Stimulated activated CD4-positive, alpha-beta T cell treated with anti-CD3 and anti-CD28 coated beads, Interleukin-4, amount 100 ng/mL, for 4 hours (primary cell): ENCODE data around the gene DNAJC17.

Experiments used
- DNase-seq, 2 experiments: peaks; one replicate each; pipeline ENCODE4 v3.0.0-alpha.2; 2020

DNAJC17 gene

DNA sequence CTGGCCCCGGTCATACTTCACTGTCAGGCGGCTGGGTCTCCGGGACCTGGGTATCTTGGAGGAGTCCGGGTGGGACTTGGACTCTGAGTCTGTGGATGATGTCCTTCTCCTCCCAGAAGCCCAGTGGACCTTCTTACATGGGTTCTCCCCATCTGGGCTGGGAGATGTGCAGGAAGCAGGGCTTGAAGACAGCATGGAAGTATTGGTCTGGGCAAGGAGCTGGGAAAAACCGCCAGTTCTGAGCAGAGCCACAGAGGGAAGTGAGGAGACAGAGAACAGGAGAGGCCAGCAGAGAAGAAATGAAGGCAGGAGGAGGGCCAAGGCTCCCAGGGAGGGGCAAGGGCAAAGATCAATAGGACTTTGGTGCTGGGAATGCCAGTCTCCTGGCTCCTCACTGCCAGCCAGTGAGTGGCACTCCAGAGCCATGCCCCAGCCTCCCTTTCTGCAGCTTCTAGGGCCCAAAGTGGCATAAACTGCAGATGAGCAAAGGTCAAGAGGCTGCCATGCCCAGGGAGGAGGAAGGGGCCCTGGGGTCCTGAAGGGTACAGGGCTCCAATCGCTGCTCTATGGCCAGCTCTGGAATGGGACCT is 21.3 kb upstream of the DNAJC17 start, which contains the start of gene PPP1R14D:
PPP1R14D (minus strand) TSS at position 262 of the 590 bp plus-strand sequence; CDS start at position 195, 67 bp downstream.
- DNase-seq, result no peak

- no peak for DNase-seq
Measured at GRCh38 chr15:40826423-40827075, 19.3 kb upstream of the DNAJC17 start.

- no peak for DNase-seq
Measured at GRCh38 chr15:40825661-40826422, 18.6 kb upstream of the DNAJC17 start.

- no peak for DNase-seq
Measured at GRCh38 chr15:40823572-40824343, 16.5 kb upstream of the DNAJC17 start.

- no peak for DNase-seq
Measured at GRCh38 chr15:40821195-40821594, 13.9 kb upstream of the DNAJC17 start.

- no peak for DNase-seq
Measured at GRCh38 chr15:40819048-40819447, 11.8 kb upstream of the DNAJC17 start.

DNA sequence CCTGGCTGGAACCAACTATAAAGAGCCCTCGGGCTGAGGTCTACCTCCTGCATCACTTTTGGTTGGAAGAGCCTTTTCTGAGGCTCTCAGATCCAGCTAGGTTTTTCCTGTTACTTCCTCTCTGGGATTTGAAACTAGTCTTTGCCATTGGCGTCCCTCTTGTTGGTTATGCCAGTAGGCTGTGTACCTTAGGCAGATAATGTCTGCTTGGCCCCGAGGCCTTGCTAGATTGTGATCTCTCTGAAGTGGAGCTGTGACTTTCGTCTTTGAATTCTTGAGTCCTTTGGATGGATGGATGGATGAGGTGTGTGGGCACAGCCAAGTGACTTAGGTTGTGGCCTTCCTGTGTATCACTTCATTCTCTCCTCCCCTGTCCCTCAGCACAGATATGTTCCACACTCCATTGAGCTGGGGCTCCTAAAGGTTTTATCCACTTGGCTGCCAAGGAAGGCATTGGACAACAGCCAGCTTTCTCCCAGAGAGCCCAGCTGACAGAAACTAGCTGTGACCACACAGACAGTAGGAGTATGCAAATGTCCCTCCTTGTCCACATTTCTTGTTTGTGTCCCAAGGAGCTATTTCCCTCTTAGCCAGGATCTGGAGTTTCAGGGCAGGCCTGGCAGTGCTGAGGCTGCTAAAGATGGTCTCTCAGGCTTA is 7.9 kb upstream of the DNAJC17 start:
- DNase-seq, result no peak

GRCh38 chr15:40812721-40813425 is 5.6 kb upstream of the DNAJC17 start:
- DNase-seq, result no peak

DNA sequence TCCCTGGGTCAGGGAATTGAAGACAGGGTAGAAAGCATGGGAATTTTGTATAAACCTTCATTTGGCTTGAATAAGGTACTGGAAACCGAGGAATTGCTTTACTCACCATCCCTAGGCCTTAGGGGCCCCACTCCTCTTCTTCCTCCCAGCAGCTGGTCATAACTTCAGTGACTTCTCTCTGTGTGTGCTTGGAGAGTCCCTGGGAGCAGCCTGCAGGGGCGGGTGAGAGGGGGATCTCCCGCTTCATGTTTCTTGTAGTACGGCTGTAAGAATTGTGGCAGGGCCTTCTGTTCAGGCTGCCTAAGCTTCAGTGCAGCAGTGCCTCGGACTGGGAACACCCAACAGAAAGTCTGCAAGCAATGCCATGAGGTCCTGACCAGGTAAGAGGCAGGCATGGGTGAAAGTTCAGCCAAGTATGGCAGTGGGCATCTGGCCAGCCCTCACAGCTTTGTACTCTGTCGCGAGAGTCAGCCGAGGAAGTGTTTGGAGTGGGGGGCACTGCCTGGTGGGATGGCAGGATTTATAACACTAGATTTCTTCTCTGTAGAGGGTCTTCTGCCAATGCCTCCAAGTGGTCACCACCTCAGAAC is 1.7 kb upstream of the DNAJC17 start:
- DNase-seq, result no peak

DNA sequence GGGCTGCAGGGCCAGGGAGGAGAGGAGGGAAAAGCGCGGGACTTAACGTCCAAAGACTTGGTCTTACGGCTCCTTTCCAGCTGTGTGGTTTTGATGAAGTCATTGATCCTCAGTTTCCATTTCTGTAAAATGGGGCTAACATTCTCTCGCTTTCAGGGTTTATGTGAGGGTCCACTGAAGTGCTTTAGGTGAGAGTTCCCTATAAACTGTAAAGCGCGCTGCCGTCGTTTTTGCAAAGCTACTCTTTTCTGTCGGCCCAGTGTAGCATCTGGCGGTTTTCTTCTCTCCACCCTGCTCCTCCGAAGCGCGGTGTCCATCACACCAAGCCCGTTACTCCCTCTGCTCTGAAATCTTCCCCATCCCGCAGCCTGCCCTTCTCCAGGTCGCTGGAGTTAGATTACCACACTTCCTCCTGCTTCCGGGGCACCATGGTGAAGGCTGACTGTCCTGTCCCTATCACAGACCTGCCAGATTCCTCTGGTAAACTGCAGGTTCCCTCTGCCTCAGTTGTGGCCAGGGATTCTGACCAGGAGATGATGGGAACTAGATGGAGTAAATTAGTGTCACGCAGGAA is 702 bp upstream of the DNAJC17 start:
- no peak for DNase-seq

GRCh38 chr15:40806672-40807027 is 623 bp downstream of the DNAJC17 start:
- DNase-seq, result no peak

DNA sequence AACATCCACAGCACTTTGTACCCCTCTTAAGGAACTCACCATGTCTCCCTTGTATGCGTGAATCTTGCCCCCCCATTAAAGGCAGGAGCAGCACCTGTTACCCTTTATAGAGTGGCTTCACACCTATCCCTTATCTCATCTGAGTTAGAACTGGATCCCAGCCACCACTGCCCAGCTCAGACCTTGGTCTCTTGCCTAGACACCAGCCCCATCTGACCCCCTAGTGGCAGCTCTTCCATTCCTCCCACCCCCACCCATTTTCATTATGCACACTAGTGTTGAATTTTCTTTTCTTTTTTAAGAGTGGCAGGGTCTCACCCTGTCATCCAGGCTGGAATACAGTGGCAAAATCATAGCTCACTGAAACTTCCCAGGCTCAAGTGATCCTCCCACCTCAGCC is 3.6 kb downstream of the DNAJC17 start:
- no peak for DNase-seq

DNA sequence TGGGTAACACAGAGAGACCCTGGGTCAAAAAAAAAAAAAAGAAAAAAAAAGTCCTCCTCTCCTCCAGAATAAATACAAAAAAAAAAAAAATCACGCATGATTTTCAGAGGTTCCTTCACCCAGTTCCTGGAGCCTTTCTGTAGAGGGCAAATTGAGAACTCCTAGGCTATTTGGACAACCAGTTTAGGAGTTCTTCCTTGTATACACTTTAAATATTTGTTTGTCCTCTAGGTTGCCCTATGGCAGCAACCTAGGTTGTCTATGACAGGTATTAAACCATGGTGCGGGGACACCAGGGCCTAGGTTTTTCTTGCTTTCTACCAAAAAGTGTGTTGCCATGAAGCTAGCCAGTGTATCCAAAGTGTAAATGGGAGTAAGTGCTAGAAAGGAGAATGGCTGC is 4.2 kb downstream of the DNAJC17 start:
- DNase-seq, result no peak

DNA sequence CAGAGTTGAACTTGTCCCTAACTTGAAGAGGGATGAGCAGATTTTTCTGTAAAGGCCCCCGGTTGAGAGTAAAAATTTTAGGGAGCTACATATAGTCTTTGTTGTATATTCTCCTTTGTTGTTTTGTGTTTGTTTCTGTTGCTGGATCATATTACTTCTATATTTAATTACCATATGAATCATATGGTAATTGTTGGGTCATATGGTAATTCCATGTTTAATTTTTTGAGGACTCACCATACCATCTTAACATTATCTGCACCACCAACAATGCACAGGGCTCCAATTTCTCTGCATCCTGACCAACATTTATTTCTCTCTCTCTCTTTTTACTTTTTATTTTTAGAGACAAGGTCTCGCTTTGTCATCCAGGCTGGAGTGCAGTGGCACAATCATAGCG is 7.8 kb downstream of the DNAJC17 start:
- no peak for DNase-seq

GRCh38 chr15:40796512-40796911 is 10.8 kb downstream of the DNAJC17 start:
- no peak for DNase-seq

DNA sequence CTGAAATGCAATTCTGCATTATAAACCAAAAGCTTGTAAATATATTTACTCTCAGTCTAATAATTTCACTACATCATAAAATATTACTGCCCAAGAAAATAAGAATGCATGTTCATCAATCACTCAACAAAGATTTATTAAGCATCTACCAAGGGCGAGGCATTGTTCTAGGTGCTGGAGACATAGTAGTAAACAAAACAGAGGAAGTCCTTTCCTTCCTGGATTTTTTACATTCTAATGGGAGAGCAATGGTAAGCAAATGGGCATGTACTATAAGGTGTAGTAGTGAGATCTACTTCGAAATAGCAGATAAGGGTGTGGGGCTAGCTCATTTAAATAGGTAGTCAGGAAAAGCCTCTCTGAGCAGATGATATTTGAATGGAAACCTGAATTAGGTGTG is 11.2 kb downstream of the DNAJC17 start:
- no peak for DNase-seq

- no peak for DNase-seq
Measured at GRCh38 chr15:40793216-40793989, 13.9 kb downstream of the DNAJC17 start.

DNA sequence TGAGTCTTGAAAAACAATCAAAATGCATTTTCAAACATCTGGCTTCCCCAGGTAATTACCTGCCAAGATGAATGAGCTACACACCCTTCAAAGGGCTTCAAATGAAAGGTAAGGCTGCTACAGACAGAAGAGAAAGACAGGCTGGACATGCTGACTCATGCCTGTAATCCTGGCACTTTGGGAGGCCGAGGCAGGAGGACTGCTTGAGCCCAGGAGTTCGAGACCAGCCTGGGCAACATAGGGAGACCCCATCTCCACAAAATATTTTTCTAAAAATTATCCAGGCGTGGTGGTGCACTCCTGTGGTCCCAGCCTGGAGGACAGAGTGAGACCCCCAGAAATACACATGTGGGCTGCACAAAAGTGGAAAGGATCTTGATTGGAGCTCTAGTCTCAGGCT is 14.9 kb downstream of the DNAJC17 start:
- no peak for DNase-seq

DNA sequence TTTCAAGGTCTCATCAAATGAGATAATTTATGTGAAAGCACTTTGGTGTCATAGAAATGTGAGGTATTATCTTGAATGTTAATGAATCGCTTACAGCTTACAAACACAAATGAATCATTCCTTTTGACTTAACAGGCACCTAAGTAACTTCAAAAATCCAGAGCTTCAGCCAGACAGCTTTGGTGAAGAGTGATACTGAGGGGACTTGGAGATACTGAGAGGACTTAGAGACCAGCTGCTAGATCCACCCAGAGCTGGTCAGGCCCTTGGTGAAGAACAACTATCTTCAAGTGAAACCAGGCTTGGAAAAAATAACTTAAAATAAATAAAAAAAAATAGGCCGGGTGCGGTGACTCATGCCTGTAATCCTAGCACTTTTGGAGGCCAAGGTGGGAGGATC is 16.6 kb downstream of the DNAJC17 start:
- no peak for DNase-seq

- DNase-seq, result no peak
Measured at GRCh38 chr15:40789999-40790398, 17.3 kb downstream of the DNAJC17 start.

GRCh38 chr15:40789119-40789518 is 18.2 kb downstream of the DNAJC17 start:
- DNase-seq, result no peak
